ENCODE results near the gene OR8A1. TPM values are rescaled to one million over a fixed set of nuclear protein-coding genes. Genes with fewer than 3 reads are reported as not detected.
"Not testable (repeated sequence)": the region's sequence is repeated elsewhere in the genome, so short reads cannot be mapped to it uniquely, and the experiment has no call there.

Gene OR8A1
- total RNA-seq, 1 experiment from 2014 or later: not detected

DNA sequence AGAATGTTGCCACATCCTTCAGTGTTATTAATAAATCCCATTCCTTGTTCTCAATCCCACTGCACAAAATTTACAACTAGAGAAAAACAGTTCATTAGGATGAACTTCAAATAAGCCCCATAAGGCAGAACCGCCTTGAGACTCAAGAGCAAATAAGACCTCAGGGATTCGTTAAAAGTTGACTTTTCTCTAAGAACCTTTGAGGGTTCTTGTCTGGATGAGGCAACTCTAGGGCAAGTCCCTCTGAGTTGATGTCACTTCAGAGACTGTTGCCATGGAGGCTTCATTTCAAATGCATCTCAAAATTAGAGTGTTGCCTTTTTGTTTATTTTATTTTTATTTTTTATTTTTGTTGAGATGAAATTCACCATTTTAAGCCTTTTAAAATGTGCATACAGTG, 21.6 kb downstream of the OR8A1 start:
- no peak for DNase-seq (ENCODE audit: extremely low read depth, low read depth)

DNA sequence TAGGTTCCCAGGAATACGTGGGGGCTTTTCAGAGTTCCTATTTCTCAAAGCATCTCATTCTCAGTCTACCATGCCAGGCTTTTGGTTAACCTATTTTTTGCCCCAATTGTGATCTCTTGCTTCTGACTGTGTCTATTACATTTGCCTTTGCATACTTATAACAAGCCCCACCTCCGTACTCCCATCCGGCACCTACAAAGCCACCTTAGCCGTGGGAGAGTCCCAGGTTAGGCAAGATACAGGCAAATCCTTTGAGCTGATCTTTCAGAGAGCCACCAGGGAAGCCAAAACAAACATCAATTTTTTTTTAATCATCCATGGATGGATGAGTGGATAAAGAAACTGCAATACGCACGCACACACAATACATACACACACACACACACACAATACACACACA, 22.8 kb downstream of the OR8A1 start:
- no peak for DNase-seq (ENCODE audit: extremely low read depth, low read depth)

DNA sequence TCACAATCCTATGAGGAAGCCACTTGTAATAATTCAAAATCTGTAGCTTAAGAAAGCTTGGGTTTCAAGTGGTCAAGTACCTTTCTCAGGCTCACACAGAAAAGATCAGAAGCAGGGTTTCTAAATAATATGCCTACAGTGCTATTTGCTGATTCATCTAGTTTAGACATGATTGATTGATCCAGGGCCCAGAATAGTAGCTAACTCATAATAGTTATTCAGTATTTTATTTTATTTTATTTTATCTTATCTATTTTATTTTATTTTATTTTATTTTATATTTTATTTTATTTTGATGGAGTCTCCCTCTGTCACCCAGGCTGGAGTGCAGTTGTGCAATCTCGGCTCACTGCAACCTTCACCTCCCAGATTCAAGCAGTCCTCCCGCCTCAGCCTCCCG, 25.5 kb downstream of the OR8A1 start:
- DNase-seq (ENCODE audit: extremely low read depth, low read depth): no peak

DNA sequence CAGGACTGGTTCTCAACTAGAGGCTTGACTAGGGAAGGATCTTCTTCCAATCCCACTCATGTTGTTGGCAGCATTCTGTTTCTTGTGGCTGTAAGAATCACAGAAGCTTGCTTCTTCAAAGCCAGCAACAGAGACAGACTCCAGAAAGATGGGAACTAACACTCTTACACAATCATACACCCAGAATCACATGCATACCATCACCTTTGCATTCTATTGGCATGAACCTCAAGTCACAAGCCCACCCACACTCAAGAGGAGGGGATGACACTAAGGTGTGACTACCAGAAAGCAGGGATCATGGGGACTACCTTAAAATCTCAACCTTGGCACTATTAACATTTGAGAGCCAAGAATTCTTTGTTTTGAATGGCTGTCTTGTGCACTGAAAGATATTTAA, 27.8 kb downstream of the OR8A1 start:
- no peak for DNase-seq (ENCODE audit: extremely low read depth, low read depth)

DNA sequence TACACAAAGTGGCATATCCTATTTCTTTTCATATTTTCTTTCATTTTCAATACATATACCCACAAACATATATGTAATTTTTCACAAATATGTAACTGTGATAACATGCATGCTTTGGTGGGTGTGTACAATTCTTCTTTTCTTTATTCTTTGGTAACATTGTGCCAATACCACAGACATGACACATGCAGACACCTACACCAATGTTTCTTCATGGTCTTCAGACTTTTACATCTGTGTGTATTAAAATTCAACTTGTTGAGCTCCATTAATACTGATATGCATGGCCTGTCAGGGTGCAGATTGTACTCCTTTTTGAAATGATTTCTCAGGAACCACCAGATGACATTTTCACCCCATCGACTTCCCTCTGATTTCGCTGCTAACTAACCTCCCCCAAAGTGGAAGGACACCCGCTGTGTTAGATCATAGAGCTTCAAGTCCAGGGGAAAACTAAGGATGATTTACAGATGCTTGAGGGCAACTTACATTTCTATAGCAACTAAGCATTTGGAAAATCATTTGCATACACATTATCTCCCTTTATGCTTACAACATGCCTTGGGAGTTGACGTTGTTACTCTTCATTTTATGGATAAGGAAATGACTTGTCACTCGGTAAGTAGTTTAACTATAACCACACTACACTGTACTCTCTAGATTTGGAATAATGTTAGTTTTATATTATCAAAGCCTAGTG, 31.0 kb downstream of the OR8A1 start:
- no peak for DNase-seq (ENCODE audit: extremely low read depth, low read depth)

DNA sequence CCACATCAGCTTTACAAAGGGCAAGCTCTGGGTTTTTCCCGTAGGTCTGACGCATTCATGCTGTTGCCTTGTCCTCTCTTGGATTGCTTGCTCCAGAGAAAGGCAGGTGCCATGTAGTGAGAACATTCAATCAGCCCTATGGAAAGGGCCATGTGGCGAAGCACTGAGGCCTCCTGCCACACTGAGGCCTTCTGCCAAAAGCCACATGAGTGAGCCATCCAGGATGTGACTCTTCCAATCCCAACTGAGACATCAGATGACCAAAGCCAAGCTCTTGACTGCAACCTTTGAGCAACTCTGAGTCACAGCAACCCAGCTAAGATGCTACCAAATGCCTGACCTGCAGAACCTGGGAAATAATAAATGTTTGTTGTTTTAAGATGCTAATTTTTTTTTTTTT, 32.4 kb downstream of the OR8A1 start:
- DNase-seq (ENCODE audit: extremely low read depth, low read depth): no peak

DNA sequence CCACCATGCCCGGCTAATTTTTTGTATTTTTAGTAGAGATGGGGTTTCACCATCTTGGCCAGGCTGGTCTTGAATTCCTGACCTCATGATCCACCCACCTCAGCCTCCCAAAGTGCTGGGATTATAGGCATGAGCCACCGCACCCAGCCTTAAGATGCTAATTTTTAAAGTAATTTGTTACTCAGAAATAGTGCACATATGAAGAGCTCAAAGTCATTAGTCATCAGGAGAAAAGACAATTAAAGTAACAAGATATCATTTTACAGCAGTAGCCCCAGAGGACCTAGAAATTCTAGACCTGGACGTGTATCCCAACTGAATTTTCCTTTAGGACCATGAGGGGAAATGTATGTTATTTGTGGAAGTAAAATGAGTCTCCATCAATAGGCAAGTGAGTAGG, 32.9 kb downstream of the OR8A1 start:
- DNase-seq (ENCODE audit: extremely low read depth, low read depth): not testable (repeated sequence)

DNA sequence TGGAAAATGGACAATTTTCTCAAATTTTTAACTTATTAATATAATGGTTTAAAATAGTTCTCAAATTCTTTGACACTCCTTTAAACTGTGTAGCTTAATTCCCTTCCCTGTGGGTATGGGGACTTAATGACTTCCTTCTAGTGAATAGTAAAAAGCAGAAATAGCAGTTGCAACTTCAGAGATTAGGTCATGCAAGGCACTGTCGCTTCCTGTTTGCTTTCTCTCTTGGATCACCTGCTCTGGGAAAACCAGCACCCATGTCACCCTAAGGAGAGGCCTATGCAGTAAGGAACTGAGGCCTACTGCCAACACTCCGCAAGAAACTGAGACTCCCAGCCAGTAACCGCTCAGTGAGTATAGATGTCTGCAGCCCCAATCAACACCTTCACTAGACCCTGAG, 35.9 kb downstream of the OR8A1 start:
- DNase-seq (ENCODE audit: extremely low read depth, low read depth): no peak

DNA sequence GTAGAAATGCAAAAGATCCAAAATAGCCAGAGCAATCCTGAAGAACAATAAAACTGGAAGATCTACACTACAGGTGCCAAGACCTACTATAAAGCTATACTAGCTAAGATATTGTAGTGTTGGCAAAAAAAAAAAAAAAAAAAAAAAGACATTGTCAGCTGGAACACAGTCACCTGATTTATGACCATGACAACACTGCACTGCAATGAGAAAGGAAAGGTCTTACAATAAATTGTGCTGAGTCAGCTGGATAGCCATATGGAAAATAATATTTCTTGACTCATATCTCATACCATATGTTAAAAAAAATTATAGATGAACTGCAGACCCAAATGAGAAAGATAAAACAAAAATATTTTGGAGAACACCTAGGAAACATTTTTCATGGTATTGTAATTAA, 38.4 kb downstream of the OR8A1 start:
- DNase-seq (ENCODE audit: extremely low read depth, low read depth): no peak

DNA sequence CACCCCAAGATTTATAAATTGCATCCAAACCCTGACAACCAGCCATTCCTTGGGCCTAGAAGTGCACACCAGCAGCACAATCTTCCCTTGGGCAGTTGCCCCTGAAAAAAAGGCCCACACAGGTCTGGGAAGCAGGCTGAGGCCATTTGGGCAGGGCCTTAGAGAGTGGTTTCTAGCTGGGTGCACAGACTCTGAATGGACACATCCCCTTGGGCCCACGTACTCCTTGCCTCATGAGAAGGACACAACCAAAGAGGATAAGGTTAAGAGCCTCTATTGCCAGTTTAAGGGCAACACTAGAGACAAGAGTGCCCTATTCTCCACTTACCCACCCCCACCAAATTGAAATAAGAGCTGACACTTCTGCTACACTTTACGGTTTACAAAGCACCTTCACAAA, 40.5 kb downstream of the OR8A1 start:
- DNase-seq (ENCODE audit: extremely low read depth, low read depth): no peak

DNA sequence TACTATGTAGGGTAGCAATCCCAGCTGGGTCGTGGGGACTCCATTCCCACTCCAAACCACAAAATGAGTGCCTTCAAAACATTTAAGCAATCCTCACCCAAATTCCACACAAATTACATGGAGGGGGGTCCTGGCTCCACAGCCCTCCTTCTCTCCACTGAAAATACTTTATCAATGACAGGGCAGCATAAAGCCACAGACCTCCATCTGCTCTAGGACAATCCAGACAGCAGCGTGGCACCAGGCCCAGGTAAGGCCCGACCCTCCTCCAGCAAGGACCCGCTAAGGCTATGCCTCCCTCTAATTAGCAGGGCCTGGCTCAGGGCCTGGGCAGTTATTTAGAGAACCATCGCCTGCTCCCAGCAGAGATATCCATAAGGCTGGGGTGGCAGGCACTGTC, 41.3 kb downstream of the OR8A1 start, which contains the start of gene PANX3:
Gene PANX3 (plus strand): TSS at position 365 of the 400 bp plus-strand sequence. CDS start 129 bp downstream, outside the sequence.
- no peak for DNase-seq (ENCODE audit: extremely low read depth, low read depth)

DNA sequence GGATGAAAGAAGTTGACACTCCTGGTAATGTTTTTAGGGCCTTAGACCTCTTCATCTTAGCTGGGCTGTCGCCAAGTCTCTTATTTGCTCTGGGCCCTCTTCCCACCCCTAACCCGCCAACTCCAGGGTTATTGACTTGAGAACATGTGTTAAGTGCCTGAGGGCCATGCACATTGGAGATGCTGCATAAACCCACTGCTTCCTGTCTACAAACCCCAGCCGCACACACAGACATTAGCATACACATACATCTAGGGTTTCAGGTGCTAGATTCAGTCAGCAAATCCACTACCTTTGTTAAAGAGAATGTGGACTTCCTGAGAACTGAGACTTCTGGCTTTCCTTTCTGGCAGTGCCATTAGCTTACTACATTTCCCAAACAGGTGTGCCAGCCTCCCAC, 42.2 kb downstream of the OR8A1 start:
- DNase-seq (ENCODE audit: extremely low read depth, low read depth): no peak

DNA sequence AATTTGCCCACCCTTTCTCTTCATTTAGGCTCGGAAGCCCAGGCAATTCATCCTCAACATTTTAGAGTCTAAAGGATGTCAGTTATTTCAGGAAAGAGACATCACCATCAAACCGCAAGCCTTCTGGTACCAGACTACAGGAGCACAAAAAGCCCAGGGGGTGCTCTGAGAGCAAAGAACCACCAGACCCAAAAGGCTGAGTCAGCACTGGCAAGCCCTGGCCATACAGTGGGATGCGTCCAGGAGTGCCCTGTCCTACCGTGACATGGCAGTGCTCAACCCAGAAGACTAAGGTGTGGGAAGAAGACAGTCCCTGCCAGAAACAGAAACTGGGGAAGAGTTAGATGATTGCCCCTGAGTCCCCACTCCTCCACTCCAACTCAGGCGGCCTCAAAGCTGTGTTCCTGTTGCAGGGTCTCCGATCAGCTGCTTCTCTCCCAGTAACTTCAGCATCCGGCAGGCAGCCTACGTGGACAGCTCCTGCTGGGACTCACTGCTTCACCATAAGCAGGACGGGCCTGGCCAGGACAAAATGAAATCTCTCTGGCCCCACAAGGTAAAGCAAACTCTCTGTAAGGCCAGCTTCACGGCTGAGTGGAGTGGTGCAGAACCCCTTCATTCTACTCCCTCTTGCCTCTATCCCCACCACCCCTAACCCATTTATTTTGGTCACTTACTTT, 42.9 kb downstream of the OR8A1 start:
- no peak for DNase-seq (ENCODE audit: extremely low read depth, low read depth)

DNA sequence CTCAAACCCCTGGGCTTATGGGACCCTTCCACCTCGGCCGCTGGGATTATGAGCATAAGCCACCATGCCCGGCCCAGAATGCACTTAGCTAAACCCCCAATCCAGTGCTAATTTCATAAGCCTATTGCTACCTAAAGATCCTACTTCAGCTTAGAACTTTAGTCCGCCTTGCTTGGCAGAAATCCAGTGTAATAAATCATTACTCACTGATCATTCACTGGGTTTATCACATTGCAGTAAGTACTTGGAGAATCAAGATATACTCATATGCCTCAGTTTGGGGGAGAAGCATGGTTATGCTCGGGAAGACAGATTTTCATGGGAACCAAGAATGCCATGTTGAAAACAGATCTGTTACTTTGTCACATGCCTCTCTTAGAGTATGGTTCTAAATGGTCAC, 49.1 kb downstream of the OR8A1 start:
- DNase-seq (ENCODE audit: extremely low read depth, low read depth): no peak

Small RNAs within 50 kb of the gene (small RNA-seq; reads per million reads assigned to genes)
- gene OR8A3P: 0 reads per million in 2 experiments

Other genes starting within 250 kb of the OR8A1 start
- not detected in 2 replicates for gene OR8D2, start 249.8 kb upstream of the OR8A1 start, total RNA-seq (2014; rRNA removed; shearing (Covaris generic))
- not detected in 2 replicates for gene OR8B2, start 185.5 kb upstream of the OR8A1 start, total RNA-seq (2014; rRNA removed; shearing (Covaris generic))
- gene OR8B3, start 171.0 kb upstream of the OR8A1 start, total RNA-seq (2014; rRNA removed; shearing (Covaris generic)): not detected in 2 replicates
- gene OR8B4, start 145.1 kb upstream of the OR8A1 start, total RNA-seq (2014; rRNA removed; shearing (Covaris generic)): not detected in 2 replicates
- not detected in 2 replicates for gene OR8B8, start 124.3 kb upstream of the OR8A1 start, total RNA-seq (2014; rRNA removed; shearing (Covaris generic))
- not detected in 2 replicates for gene OR8B12, start 26.3 kb upstream of the OR8A1 start, total RNA-seq (2014; rRNA removed; shearing (Covaris generic))
- not detected in 2 replicates for gene PANX3, start 41.4 kb downstream of the OR8A1 start, total RNA-seq (2014; rRNA removed; shearing (Covaris generic))
- 23.8 and 30.3 TPM in 2 replicates for gene TBRG1, start 52.9 kb downstream of the OR8A1 start, total RNA-seq (2014; rRNA removed; shearing (Covaris generic))
- gene SIAE, start 103.7 kb downstream of the OR8A1 start, total RNA-seq (2014; rRNA removed; shearing (Covaris generic)): 17.4 and 19.0 TPM in 2 replicates
- 12.7 and 14.0 TPM in 2 replicates for gene SPA17, start 103.9 kb downstream of the OR8A1 start, total RNA-seq (2014; rRNA removed; shearing (Covaris generic))
- gene NRGN, start 169.9 kb downstream of the OR8A1 start, total RNA-seq (2014; rRNA removed; shearing (Covaris generic)): not detected in 2 replicates
- gene VSIG2, start 182.3 kb downstream of the OR8A1 start, total RNA-seq (2014; rRNA removed; shearing (Covaris generic)): not detected in 2 replicates
- gene ESAM, start 192.3 kb downstream of the OR8A1 start, total RNA-seq (2014; rRNA removed; shearing (Covaris generic)): 0.15 and 0.23 TPM in 2 replicates
- gene MSANTD2, start 230.4 kb downstream of the OR8A1 start, total RNA-seq (2014; rRNA removed; shearing (Covaris generic)): 5.1 and 8.0 TPM in 2 replicates